Measurements from ENCODE around the gene ERVK3-1. TPM values are rescaled to one million over a fixed set of nuclear protein-coding genes. Genes with fewer than 3 reads are reported as not detected.

ERVK3-1 gene
- total RNA-seq, 3 donors from 2014 or later, result 44.3 to 72.7 (median 60.0) TPM

DNA sequence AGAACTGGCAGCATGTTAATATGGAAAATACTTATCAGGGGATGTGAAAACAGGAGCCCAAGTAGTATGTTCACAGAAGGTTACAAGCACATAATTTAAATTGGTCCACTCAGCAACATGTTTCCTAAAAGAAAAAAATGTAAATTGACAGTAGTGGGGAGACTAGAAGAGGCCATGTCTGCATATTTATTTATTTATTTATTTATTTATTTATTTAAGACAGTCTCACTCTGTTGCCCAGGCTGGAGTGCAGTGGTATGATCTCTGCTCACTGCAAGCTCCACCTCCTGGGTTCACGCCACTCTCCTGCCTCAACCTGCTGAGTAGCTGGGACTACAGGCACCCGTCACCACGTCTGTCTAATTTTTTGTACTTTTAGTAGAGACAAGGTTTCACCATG, 40.1 kb upstream of the ERVK3-1 start:
- no peak overlapping the region for H3K4me3 ChIP-seq
- no peaks in the 10 kb centered on the region for H3K27me3 ChIP-seq
- H3K36me3 ChIP-seq, result peaks cover 22% of the 10 kb centered on the region
- no peaks in the 10 kb centered on the region for H3K4me1 ChIP-seq
- H3K9me3 ChIP-seq, result peaks cover 100% of the 10 kb centered on the region in 2 donors
- H3K27ac ChIP-seq, result no peak overlapping the region
- DNase-seq (ENCODE audit: low spot score in 2 of 2), result no peak
- TF ChIP-seq, protein P1, sequence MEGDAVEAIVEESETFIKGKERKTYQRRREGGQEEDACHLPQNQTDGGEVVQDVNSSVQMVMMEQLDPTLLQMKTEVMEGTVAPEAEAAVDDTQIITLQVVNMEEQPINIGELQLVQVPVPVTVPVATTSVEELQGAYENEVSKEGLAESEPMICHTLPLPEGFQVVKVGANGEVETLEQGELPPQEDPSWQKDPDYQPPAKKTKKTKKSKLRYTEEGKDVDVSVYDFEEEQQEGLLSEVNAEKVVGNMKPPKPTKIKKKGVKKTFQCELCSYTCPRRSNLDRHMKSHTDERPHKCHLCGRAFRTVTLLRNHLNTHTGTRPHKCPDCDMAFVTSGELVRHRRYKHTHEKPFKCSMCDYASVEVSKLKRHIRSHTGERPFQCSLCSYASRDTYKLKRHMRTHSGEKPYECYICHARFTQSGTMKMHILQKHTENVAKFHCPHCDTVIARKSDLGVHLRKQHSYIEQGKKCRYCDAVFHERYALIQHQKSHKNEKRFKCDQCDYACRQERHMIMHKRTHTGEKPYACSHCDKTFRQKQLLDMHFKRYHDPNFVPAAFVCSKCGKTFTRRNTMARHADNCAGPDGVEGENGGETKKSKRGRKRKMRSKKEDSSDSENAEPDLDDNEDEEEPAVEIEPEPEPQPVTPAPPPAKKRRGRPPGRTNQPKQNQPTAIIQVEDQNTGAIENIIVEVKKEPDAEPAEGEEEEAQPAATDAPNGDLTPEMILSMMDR (IDR thresholded peaks at IDR 0.05), result no peak
- TF ChIP-seq POLR2A (IDR thresholded peaks at IDR 0.05), result no peak
- intact Hi-C loops (cut with DNase I; ENCODE audit: low total_unique reads), result no loop called here

DNA sequence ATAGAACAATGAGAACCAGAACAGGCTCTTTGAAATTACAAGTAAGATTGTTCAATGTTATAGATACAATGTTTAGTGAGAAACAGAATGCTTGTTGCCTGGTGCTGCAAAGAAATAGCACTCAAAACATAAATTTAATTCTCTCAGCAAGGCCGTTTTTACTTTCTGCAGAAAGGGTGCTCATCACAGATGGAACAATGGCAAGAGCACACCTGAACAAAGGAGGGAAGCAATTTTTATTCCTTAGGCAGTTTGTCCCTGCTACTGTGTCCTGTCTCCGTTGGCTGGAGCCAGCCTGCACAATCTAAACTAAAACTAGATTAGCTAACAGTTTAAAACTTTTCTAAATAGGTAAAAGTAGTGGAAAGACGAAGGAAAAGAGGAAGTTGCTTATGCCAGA, 36.8 kb upstream of the ERVK3-1 start:
- peaks cover 99 to 100% of the 10 kb centered on the region in 2 donors for H3K9me3 ChIP-seq
- H3K27ac ChIP-seq, result no peak overlapping the region
- TF ChIP-seq, protein P1 (IDR thresholded peaks at IDR 0.05), result no peak
- TF ChIP-seq POLR2AphosphoS5 (IDR thresholded peaks at IDR 0.05), result no peak
- intact Hi-C loops (cut with DNase I; ENCODE audit: low total_unique reads), result no loop called here
- H3K4me1 ChIP-seq, result no peaks in the 10 kb centered on the region
- DNase-seq (ENCODE audit: low spot score in 2 of 2), result no peak
- H3K4me3 ChIP-seq, result no peak overlapping the region
- H3K27me3 ChIP-seq, result no peaks in the 10 kb centered on the region
- H3K36me3 ChIP-seq, result no peaks in the 10 kb centered on the region

DNA sequence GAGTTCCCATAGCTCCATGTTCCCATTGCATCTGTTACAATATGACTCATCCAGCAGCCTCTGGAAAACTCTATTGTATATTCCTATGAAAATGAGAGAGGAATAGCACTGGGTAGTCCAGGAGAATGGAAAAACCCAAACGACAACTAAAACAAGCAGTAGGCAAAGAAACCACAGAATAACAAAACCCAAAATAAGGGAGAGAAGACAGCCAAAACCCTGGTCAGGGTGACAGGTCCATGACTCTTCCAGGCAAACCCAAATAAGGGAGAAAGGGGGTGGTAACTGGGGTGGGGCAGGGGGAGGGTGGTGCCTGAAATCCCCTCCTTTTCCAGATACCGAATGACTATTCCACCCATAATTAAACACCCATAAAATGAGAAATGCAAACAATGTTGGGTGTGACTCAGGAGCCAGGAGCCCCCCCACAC, 30.4 kb upstream of the ERVK3-1 start:
- intact Hi-C loops (cut with DNase I; ENCODE audit: low total_unique reads), result no loop called here
- Histone ChIP-seq H3K4me3 (no peak overlapping the region), H3K27me3 (no peaks in the 10 kb centered on the region), H3K27ac (no peak overlapping the region), H3K36me3 (no peaks in the 10 kb centered on the region), H3K9me3 (peaks cover 67 to 73% of the 10 kb centered on the region in 2 donors), H3K4me1 (no peaks in the 10 kb centered on the region)
- TF ChIP-seq POLR2A (IDR thresholded peaks at IDR 0.05), result no peak
- TF ChIP-seq, protein P1 (IDR thresholded peaks at IDR 0.05), result no peak
- no peak for TF ChIP-seq POLR2AphosphoS5 (IDR thresholded peaks at IDR 0.05)
- DNase-seq (ENCODE audit: low spot score in 2 of 2), result no peak

DNA sequence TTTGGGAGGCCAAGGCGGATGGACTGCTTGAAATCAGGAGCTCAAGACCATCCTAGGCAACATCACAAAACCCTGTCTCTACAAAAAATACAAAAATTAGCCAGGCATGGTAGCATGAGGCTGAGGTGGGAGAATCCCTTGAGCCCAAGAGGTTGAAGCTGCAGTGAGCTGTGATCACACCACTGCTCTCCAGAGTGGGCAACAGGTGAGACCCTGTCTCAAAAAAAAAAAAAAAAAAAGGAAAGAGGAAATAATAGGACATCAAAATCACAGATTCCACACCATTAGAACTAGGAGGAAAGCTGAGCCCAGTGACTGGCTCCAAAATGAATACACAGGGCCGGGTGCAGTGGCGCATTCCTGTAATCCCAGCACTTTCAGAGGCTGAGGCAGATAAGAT, 29.6 kb upstream of the ERVK3-1 start:
- intact Hi-C loops (cut with DNase I; ENCODE audit: low total_unique reads), result no loop called here
- H3K4me1 ChIP-seq, result no peaks in the 10 kb centered on the region
- H3K9me3 ChIP-seq, result peaks cover 59 to 65% of the 10 kb centered on the region in 2 donors
- H3K27me3 ChIP-seq, result no peaks in the 10 kb centered on the region
- H3K4me3 ChIP-seq, result no peak overlapping the region
- TF ChIP-seq, protein P1 (IDR thresholded peaks at IDR 0.05), result no peak
- H3K27ac ChIP-seq, result no peak overlapping the region
- DNase-seq (ENCODE audit: low spot score in 2 of 2), result no peak
- H3K36me3 ChIP-seq, result no peaks in the 10 kb centered on the region

DNA sequence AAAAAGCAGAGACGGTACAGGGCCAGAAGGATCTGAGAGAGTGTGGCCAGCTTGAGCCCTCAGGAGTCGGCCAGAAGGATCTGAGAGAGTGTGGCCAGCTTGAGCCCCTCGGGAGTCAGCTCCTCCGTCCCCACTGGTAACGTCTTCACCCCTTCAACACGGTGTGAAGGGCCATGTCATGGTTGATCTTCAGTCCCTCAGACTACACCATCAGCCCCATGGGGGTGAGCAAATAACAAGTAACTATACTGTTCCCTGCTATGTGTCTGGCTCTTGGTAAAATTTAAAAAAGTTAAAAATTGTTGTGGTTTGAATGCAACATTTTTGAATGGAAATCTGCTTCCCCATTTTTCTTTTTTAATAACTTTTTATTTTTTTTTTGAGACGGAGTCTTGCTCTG, 28.0 kb upstream of the ERVK3-1 start:
- TF ChIP-seq POLR2AphosphoS5 (IDR thresholded peaks at IDR 0.05), result no peak
- TF ChIP-seq POLR2A (IDR thresholded peaks at IDR 0.05), result no peak
- TF ChIP-seq, protein P1 (IDR thresholded peaks at IDR 0.05), result no peak
- H3K27me3 ChIP-seq, result no peaks in the 10 kb centered on the region
- peaks cover 43 to 58% of the 10 kb centered on the region in 2 donors for H3K9me3 ChIP-seq
- H3K4me3 ChIP-seq, result peak overlapping the region in 1 of 3 donors; percentile 94
- H3K36me3 ChIP-seq, result no peaks in the 10 kb centered on the region
- H3K27ac ChIP-seq, result no peak overlapping the region
- DNase-seq (ENCODE audit: low spot score in 2 of 2), result no peak
- H3K4me1 ChIP-seq, result no peaks in the 10 kb centered on the region
- intact Hi-C loops (cut with DNase I; ENCODE audit: low total_unique reads), result no loop called here

Data from breast epithelium (tissue), 4 donors.